Measurements from ENCODE around the gene AMACR.
"Not testable (repeated sequence)": the region's sequence is repeated elsewhere in the genome, so short reads cannot be mapped to it uniquely, and the experiment has no call there.

AMACR gene

DNA sequence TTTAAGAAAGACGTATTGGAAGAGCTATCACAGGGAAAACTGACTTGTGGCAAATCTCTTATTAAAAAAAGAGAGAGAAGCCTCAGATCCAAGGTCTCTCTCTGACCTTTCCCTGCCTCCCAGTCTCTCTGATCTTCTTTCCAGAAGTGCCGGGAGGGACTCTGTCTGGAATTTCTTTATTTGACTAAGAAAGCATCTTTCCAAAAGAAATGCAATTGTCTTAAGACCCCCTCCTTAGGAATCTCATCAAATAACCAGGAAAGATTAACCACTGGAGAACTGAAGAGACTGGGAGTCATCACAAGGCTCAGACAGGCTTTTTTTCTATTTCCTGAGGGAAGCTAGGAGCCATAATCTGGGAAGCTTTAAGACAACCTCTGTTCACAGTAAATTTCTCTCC lies 30.5 kb upstream of the AMACR start:
- peaks cover 12 to 21% (median 18%) of the 10 kb centered on the region in 4 experiments for H3K36me3 ChIP-seq (ENCODE audit: control insufficient read depth in 4 of 4, insufficient read depth in 4 of 4, low read length in 3 of 4)
- H3K4me3 ChIP-seq (ENCODE audit: control insufficient read depth in 1 of 7, extremely low read depth in 1 of 7, insufficient read depth in 4 of 7, low read depth in 2 of 7, low read length in 6 of 7): no peak overlapping the region
- no peak overlapping the region for H3K27ac ChIP-seq (ENCODE audit: insufficient read depth in 1 of 2, low read depth in 1 of 2, low read length in 2 of 2, poor library complexity in 1 of 2, severe bottlenecking in 2 of 2)
- no peak for DNase-seq
- 100% methylated on average over 1 of the region's 2 CpGs for WGBS (ENCODE audit: insufficient coverage)
- ChIA-PET CTCF (no interaction called here), POLR2A (no interaction called here)
- no peaks in the 10 kb centered on the region for H3K9me3 ChIP-seq (ENCODE audit: control extremely low read depth in 1 of 5, control insufficient read depth in 4 of 5, insufficient read depth in 2 of 5, low read depth in 1 of 5, low read length in 4 of 5)
- no peaks in the 10 kb centered on the region for H3K27me3 ChIP-seq (replicated peaks in 2 of 5; ENCODE audit: control insufficient read depth in 4 of 5, insufficient read depth in 5 of 5, low read length in 4 of 5)
- peaks cover 4 to 13% (median 10%) of the 10 kb centered on the region in 4 experiments for H3K4me1 ChIP-seq (ENCODE audit: control extremely low read depth in 1 of 4, control insufficient read depth in 4 of 4, insufficient read depth in 4 of 4, low read length in 3 of 4)

DNA sequence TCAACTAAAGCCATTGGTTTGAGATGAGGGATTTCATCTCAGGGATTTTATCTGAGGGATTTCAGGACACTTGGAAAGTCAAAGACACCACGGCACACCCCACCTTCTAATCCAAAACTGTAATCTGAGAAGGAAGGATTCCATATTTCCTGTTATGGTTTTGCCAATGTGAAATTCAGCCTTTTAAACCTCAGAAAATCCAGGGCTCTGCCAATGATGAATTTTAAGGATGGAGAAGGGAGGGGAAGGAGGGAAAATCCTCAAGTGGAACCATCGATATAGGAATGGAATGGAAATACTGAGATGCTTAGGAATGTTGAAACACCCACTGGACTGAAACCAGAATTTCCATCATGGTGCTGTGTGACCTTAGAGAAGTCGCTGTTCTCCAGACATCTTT lies 29.9 kb upstream of the AMACR start:
- ChIA-PET POLR2A (no interaction called here), CTCF (no interaction called here)
- H3K4me1 ChIP-seq (ENCODE audit: control extremely low read depth in 1 of 4, control insufficient read depth in 4 of 4, insufficient read depth in 4 of 4, low read length in 3 of 4): peaks cover under 1 to 6% (median 5%) of the 10 kb centered on the region in 4 experiments
- no peak overlapping the region for H3K4me3 ChIP-seq (ENCODE audit: control insufficient read depth in 1 of 7, extremely low read depth in 1 of 7, insufficient read depth in 4 of 7, low read depth in 2 of 7, low read length in 6 of 7)
- no peaks in the 10 kb centered on the region for H3K27me3 ChIP-seq (replicated peaks in 2 of 5; ENCODE audit: control insufficient read depth in 4 of 5, insufficient read depth in 5 of 5, low read length in 4 of 5)
- no peak overlapping the region for H3K27ac ChIP-seq (ENCODE audit: insufficient read depth in 1 of 2, low read depth in 1 of 2, low read length in 2 of 2, poor library complexity in 1 of 2, severe bottlenecking in 2 of 2)
- DNase-seq: no peak
- H3K36me3 ChIP-seq (ENCODE audit: control insufficient read depth in 4 of 4, insufficient read depth in 4 of 4, low read length in 3 of 4): peaks cover 12 to 28% (median 18%) of the 10 kb centered on the region in 4 experiments
- WGBS (ENCODE audit: insufficient coverage): 100% methylated on average over 2 of the region's 3 CpGs
- no peaks in the 10 kb centered on the region for H3K9me3 ChIP-seq (ENCODE audit: control extremely low read depth in 1 of 5, control insufficient read depth in 4 of 5, insufficient read depth in 2 of 5, low read depth in 1 of 5, low read length in 4 of 5)

DNA sequence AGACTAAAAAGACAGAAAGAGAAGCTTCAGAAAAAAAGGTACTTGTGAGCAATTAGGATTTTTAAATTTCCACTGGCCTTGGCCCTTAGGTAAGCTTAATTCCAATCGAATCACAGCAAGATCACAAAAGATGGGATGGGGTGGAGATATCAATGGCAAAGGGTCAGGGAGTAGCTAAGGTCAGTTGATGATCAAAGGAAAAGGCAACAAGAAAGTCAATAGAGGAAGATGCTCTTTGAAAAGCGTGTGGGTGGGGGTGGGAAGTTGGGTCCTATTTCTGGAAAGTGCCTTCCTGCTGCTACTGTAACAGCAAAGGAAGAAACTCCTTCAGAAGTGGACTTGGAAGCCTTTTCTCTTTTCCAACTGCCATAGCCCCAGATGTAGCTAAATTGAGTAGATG lies 27.9 kb upstream of the AMACR start:
- no peak overlapping the region for H3K4me3 ChIP-seq (ENCODE audit: control insufficient read depth in 1 of 7, extremely low read depth in 1 of 7, insufficient read depth in 4 of 7, low read depth in 2 of 7, low read length in 6 of 7)
- no peak for DNase-seq
- POLR2A ChIA-PET: no interaction called here
- peaks cover 12 to 38% (median 18%) of the 10 kb centered on the region in 4 experiments for H3K36me3 ChIP-seq (ENCODE audit: control insufficient read depth in 4 of 4, insufficient read depth in 4 of 4, low read length in 3 of 4)
- WGBS (ENCODE audit: insufficient coverage): 100% methylated on average over 2 of the region's 2 CpGs
- H3K4me1 ChIP-seq (ENCODE audit: control extremely low read depth in 1 of 4, control insufficient read depth in 4 of 4, insufficient read depth in 4 of 4, low read length in 3 of 4): no peaks in the 10 kb centered on the region
- no peaks in the 10 kb centered on the region for H3K27me3 ChIP-seq (replicated peaks in 2 of 5; ENCODE audit: control insufficient read depth in 4 of 5, insufficient read depth in 5 of 5, low read length in 4 of 5)
- no peaks in the 10 kb centered on the region for H3K9me3 ChIP-seq (ENCODE audit: control extremely low read depth in 1 of 5, control insufficient read depth in 4 of 5, insufficient read depth in 2 of 5, low read depth in 1 of 5, low read length in 4 of 5)
- CTCF ChIA-PET: interaction anchor here (1.0 kb wide), 1 partner anchor 65 kb away, joined by 3 read pairs; no protein-coding TSS in a partner anchor
- no peak overlapping the region for H3K27ac ChIP-seq (ENCODE audit: insufficient read depth in 1 of 2, low read depth in 1 of 2, low read length in 2 of 2, poor library complexity in 1 of 2, severe bottlenecking in 2 of 2)

DNA sequence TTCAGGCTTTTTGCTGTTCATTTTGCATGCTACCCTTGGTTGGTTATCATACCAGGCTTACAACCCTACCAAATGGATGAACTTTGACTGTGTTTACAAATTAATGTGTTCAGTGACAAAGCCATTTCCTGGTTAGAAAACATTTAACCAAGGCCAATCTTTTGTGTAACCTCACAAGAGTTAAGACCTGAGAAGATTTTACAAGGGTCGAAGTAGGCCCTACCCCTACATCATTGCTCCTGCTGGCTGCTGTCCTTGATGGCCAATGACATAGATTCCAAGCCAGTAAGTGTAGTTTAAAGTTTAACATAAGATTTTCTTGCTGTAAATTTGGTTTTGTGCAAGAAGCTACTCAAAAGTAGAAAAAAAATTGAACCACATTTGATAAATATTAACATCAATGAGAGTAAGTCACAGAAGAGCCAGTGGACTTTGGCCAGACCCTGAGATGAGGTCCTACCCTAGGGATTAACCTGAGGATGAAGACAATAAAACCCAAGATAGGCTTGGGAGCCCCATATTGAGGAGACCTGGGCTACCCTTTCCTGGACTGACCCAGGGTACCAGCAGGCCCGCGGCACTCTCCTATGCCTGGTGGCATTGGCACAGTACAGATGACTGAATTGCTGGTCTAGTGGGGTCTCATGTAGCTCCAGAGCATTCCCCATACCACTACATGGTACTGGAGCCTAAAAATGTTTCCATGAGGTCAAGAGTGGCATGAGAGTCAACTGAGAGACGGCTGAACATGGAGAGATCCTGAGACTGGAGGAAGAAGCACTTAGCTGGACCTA lies 26.9 kb upstream of the AMACR start:
- ChIA-PET POLR2A (no interaction called here), CTCF (interaction anchor here (1.0 kb wide), 1 partner anchor 64 kb away, joined by 3 read pairs; no protein-coding TSS in a partner anchor)
- Histone ChIP-seq H3K9me3 (ENCODE audit: control extremely low read depth in 1 of 5, control insufficient read depth in 4 of 5, insufficient read depth in 2 of 5, low read depth in 1 of 5, low read length in 4 of 5) (no peaks in the 10 kb centered on the region), H3K27ac (ENCODE audit: insufficient read depth in 1 of 2, low read depth in 1 of 2, low read length in 2 of 2, poor library complexity in 1 of 2, severe bottlenecking in 2 of 2) (no peak overlapping the region), H3K36me3 (ENCODE audit: control insufficient read depth in 4 of 4, insufficient read depth in 4 of 4, low read length in 3 of 4) (peaks cover 8 to 44% (median 18%) of the 10 kb centered on the region in 4 experiments), H3K4me1 (ENCODE audit: control extremely low read depth in 1 of 4, control insufficient read depth in 4 of 4, insufficient read depth in 4 of 4, low read length in 3 of 4) (no peaks in the 10 kb centered on the region), H3K4me3 (ENCODE audit: control insufficient read depth in 1 of 7, extremely low read depth in 1 of 7, insufficient read depth in 4 of 7, low read depth in 2 of 7, low read length in 6 of 7) (no peak overlapping the region), H3K27me3 (replicated peaks in 2 of 5; ENCODE audit: control insufficient read depth in 4 of 5, insufficient read depth in 5 of 5, low read length in 4 of 5) (no peaks in the 10 kb centered on the region)
- no peak for DNase-seq
- 100% methylated on average over 3 of the region's 4 CpGs for WGBS (ENCODE audit: insufficient coverage)

DNA sequence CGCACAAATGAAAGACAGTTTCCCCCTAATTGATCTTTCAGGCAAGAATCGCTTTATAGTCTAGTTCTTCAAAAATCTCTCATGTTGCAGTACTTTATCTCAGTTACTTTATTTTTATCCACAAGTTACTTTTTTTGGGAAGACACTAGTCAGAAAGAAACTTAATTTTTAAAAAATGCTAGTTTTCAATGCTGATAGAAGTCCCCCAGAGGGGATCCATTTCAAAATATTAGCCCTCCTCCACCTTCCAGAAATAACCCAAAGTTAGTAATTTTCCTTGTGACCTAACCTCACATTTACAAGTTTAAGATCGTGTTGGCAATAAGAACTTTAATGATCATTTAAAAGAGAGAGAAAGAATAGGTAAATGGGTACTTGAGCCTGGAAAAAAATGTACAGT lies 24.1 kb upstream of the AMACR start:
- no peak for DNase-seq
- 100% methylated on average over 1 of the region's 3 CpGs for WGBS (ENCODE audit: insufficient coverage)
- ChIA-PET CTCF (no interaction called here), POLR2A (no interaction called here)
- Histone ChIP-seq H3K36me3 (ENCODE audit: control insufficient read depth in 4 of 4, insufficient read depth in 4 of 4, low read length in 3 of 4) (peaks cover 6 to 51% (median 18%) of the 10 kb centered on the region in 4 experiments), H3K4me1 (ENCODE audit: control extremely low read depth in 1 of 4, control insufficient read depth in 4 of 4, insufficient read depth in 4 of 4, low read length in 3 of 4) (no peaks in the 10 kb centered on the region), H3K27ac (ENCODE audit: insufficient read depth in 1 of 2, low read depth in 1 of 2, low read length in 2 of 2, poor library complexity in 1 of 2, severe bottlenecking in 2 of 2) (no peak overlapping the region), H3K9me3 (ENCODE audit: control extremely low read depth in 1 of 5, control insufficient read depth in 4 of 5, insufficient read depth in 2 of 5, low read depth in 1 of 5, low read length in 4 of 5) (no peaks in the 10 kb centered on the region), H3K27me3 (replicated peaks in 2 of 5; ENCODE audit: control insufficient read depth in 4 of 5, insufficient read depth in 5 of 5, low read length in 4 of 5) (no peaks in the 10 kb centered on the region), H3K4me3 (ENCODE audit: control insufficient read depth in 1 of 7, extremely low read depth in 1 of 7, insufficient read depth in 4 of 7, low read depth in 2 of 7, low read length in 6 of 7) (no peak overlapping the region)

DNA sequence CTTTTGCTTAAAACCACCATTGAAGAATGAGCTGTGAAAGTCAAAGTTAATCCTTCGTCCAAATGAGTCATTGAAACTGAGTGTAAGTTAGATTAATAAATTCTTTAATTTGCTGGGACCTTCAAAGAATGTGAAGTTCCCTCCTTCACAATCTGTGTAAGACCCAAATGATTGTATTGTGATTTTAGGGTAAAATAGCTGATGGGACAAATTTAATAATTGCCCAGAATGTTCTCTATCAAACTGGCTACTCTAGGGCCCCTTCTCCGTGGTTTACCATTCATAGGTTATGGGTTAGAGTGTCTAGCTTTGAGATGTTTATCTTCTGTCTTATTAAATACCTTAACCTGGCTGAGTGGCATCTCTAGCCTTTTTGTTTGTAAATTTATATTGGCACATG lies 23.3 kb upstream of the AMACR start:
- H3K9me3 ChIP-seq (ENCODE audit: control extremely low read depth in 1 of 5, control insufficient read depth in 4 of 5, insufficient read depth in 2 of 5, low read depth in 1 of 5, low read length in 4 of 5): no peaks in the 10 kb centered on the region
- 100% methylated on average over 1 of the region's 2 CpGs for WGBS (ENCODE audit: insufficient coverage)
- H3K27me3 ChIP-seq (replicated peaks in 2 of 5; ENCODE audit: control insufficient read depth in 4 of 5, insufficient read depth in 5 of 5, low read length in 4 of 5): no peaks in the 10 kb centered on the region
- no peak for DNase-seq
- H3K36me3 ChIP-seq (ENCODE audit: control insufficient read depth in 4 of 4, insufficient read depth in 4 of 4, low read length in 3 of 4): peaks cover 8 to 55% (median 18%) of the 10 kb centered on the region in 4 experiments
- H3K4me3 ChIP-seq (ENCODE audit: control insufficient read depth in 1 of 7, extremely low read depth in 1 of 7, insufficient read depth in 4 of 7, low read depth in 2 of 7, low read length in 6 of 7): no peak overlapping the region
- ChIA-PET POLR2A (no interaction called here), CTCF (interaction anchor here (1.4 kb wide), 1 partner anchor 14 kb away, joined by 4 read pairs; no protein-coding TSS in a partner anchor)
- no peaks in the 10 kb centered on the region for H3K4me1 ChIP-seq (ENCODE audit: control extremely low read depth in 1 of 4, control insufficient read depth in 4 of 4, insufficient read depth in 4 of 4, low read length in 3 of 4)
- H3K27ac ChIP-seq (ENCODE audit: insufficient read depth in 1 of 2, low read depth in 1 of 2, low read length in 2 of 2, poor library complexity in 1 of 2, severe bottlenecking in 2 of 2): no peak overlapping the region

DNA sequence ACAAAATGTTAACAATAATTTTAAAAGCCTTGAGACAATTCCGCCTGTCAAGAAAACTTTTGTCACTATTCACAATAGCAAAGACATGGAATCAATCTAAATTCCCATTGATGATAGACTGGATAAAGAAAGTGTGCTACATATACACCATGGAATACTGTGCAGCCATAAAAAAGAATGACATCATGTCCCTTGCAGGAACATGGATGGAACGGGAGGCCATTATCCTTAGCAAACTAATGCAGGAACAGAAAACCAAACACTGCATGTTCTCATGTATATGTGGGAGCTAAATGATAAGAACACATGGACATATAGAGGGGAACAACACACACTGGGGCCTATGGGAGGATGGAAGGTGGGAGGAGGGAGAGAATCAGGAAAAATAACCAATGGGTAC lies 22.7 kb upstream of the AMACR start:
- H3K9me3 ChIP-seq (ENCODE audit: control extremely low read depth in 1 of 5, control insufficient read depth in 4 of 5, insufficient read depth in 2 of 5, low read depth in 1 of 5, low read length in 4 of 5); H3K27me3 ChIP-seq (replicated peaks in 2 of 5; ENCODE audit: control insufficient read depth in 4 of 5, insufficient read depth in 5 of 5, low read length in 4 of 5); POLR2A ChIA-PET; H3K4me1 ChIP-seq (ENCODE audit: control extremely low read depth in 1 of 4, control insufficient read depth in 4 of 4, insufficient read depth in 4 of 4, low read length in 3 of 4); DNase-seq; H3K27ac ChIP-seq (ENCODE audit: insufficient read depth in 1 of 2, low read depth in 1 of 2, low read length in 2 of 2, poor library complexity in 1 of 2, severe bottlenecking in 2 of 2); H3K4me3 ChIP-seq (ENCODE audit: control insufficient read depth in 1 of 7, extremely low read depth in 1 of 7, insufficient read depth in 4 of 7, low read depth in 2 of 7, low read length in 6 of 7): not testable (repeated sequence)
- WGBS (ENCODE audit: insufficient coverage): 80% methylated on average over 1 of the region's 2 CpGs
- H3K36me3 ChIP-seq (ENCODE audit: control insufficient read depth in 4 of 4, insufficient read depth in 4 of 4, low read length in 3 of 4): peaks cover 12 to 55% (median 17%) of the 10 kb centered on the region in 4 experiments
- CTCF ChIA-PET: interaction anchor here (1.4 kb wide), 1 partner anchor 14 kb away, joined by 4 read pairs; no protein-coding TSS in a partner anchor
